Uterus (tissue), 4 donors: ENCODE results near the gene SLC41A3. TPM values are rescaled to one million over a fixed set of nuclear protein-coding genes. Genes with fewer than 3 reads are reported as not detected.
"Not testable (repeated sequence)": the region's sequence is repeated elsewhere in the genome, so short reads cannot be mapped to it uniquely, and the experiment has no call there.

Experiments
- DNase-seq, 2 donors: peaks; one replicate each; pipeline ENCODE4 v3.0.0-alpha.2; 2019 to 2020
- H3K27ac ChIP-seq, 2 donors: fragments of 200-600 bp; sonication (generic); 1 replicate in 1 of 2; 2 replicates in 1 of 2; pipeline ENCODE4 v1.5.1; 2016 to 2018
- H3K27me3 ChIP-seq, 2 donors: fragments of 200-600 bp; sonication (generic); one replicate each; pipeline ENCODE4 v1.5.1; 2018 to 2019; ENCODE audit warnings: control low read depth in 1 of 2
- H3K36me3 ChIP-seq, 2 donors: fragments of 200-600 bp; sonication (generic); one replicate each; pipeline ENCODE4 v1.5.1; 2019; ENCODE audit warnings: control low read depth in 1 of 2
- H3K4me1 ChIP-seq, 2 donors: fragments of 200-600 bp; sonication (generic); one replicate each; pipeline ENCODE4 v1.5.1; 2018 to 2019; ENCODE audit warnings: control low read depth in 1 of 2
- H3K4me3 ChIP-seq, 2 donors: fragments of 200-600 bp; sonication (generic); 1 replicate in 1 of 2; 2 replicates in 1 of 2; pipeline ENCODE4 v1.5.1; 2018 to 2019; ENCODE audit warnings: mild to moderate bottlenecking in 1 of 2
- H3K9me3 ChIP-seq, 2 donors: fragments of 200-600 bp; sonication (generic); one replicate each; pipeline ENCODE4 v1.5.1; 2019; ENCODE audit warnings: control low read depth in 1 of 2
- POLR2A ChIP-seq, 2 donors: fragments of 450-650 bp; IDR thresholded peaks; one replicate each; pipeline ENCODE4 v1.6.1; 2016; ENCODE audit warnings: antibody characterized with exemption in 2 of 2, mild to moderate bottlenecking in 1 of 2, moderate library complexity in 1 of 2
- intact Hi-C: fragments of 100-400 bp; cut with DNase I; formaldehyde crosslinking; loops from one replicate; pipeline ENCODE4 v1.15.1; 2023; ENCODE audit warnings: low total_unique reads
- total RNA-seq, 4 donors: library from RNA; depleted of rRNA in 3 of 4; stranded (reverse); fragments of >200 nt in 3 of 4; gene quantifications; one replicate each; pipeline versions ENCODE4 v1.1.0 to v1.2.4, GENCODE V29; 2014 to 2023
- TF ChIP-seq, protein P1 (sequence below), 4 experiments: fragments of 200-600 bp in 2 of 4; fragments of 450-650 bp in 2 of 4; sonication (generic) in 2 of 4; IDR thresholded peaks; one replicate each; pipeline ENCODE4 v1.5.1; 2016 to 2019; ENCODE audit warnings: antibody characterized with exemption in 4 of 4, mild to moderate bottlenecking in 2 of 4, moderate library complexity in 1 of 4
- donor health status: DM: yes; HTN: yes; CAD: no.

SLC41A3 gene
- total RNA-seq, 4 donors from 2014 or later: 65.9 to 94.9 (median 77.4) TPM

- Histone ChIP-seq H3K9me3 (no peaks in the 10 kb centered on the region), H3K4me1 (no peaks in the 10 kb centered on the region), H3K27ac (no peak overlapping the region), H3K36me3 (no peaks in the 10 kb centered on the region), H3K27me3 (no peaks in the 10 kb centered on the region), H3K4me3 (no peak overlapping the region)
- intact Hi-C loops: no loop called here
- TF ChIP-seq POLR2A (IDR thresholded peaks at IDR 0.05): no peak
- TF ChIP-seq, protein P1, sequence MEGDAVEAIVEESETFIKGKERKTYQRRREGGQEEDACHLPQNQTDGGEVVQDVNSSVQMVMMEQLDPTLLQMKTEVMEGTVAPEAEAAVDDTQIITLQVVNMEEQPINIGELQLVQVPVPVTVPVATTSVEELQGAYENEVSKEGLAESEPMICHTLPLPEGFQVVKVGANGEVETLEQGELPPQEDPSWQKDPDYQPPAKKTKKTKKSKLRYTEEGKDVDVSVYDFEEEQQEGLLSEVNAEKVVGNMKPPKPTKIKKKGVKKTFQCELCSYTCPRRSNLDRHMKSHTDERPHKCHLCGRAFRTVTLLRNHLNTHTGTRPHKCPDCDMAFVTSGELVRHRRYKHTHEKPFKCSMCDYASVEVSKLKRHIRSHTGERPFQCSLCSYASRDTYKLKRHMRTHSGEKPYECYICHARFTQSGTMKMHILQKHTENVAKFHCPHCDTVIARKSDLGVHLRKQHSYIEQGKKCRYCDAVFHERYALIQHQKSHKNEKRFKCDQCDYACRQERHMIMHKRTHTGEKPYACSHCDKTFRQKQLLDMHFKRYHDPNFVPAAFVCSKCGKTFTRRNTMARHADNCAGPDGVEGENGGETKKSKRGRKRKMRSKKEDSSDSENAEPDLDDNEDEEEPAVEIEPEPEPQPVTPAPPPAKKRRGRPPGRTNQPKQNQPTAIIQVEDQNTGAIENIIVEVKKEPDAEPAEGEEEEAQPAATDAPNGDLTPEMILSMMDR (IDR thresholded peaks at IDR 0.05): no peak
- DNase-seq: no peak
Measured at GRCh38 chr3:126100269-126100633, 16.3 kb upstream of the SLC41A3 start.

GRCh38 chr3:126098391-126098858 lies 14.5 kb upstream of the SLC41A3 start:
- Histone ChIP-seq H3K4me3 (no peak overlapping the region), H3K27me3 (no peaks in the 10 kb centered on the region), H3K36me3 (no peaks in the 10 kb centered on the region), H3K4me1 (no peaks in the 10 kb centered on the region), H3K9me3 (no peaks in the 10 kb centered on the region), H3K27ac (no peak overlapping the region)
- DNase-seq: no peak
- TF ChIP-seq POLR2A (IDR thresholded peaks at IDR 0.05): no peak
- TF ChIP-seq, protein P1 (IDR thresholded peaks at IDR 0.05): no peak
- intact Hi-C loops: no loop called here

GRCh38 chr3:126097801-126098200 lies 13.9 kb upstream of the SLC41A3 start:
- TF ChIP-seq, protein P1 (IDR thresholded peaks at IDR 0.05): no peak
- TF ChIP-seq POLR2A (IDR thresholded peaks at IDR 0.05): no peak
- intact Hi-C loops: no loop called here
- Histone ChIP-seq H3K4me3 (no peak overlapping the region), H3K27ac (no peak overlapping the region), H3K36me3 (no peaks in the 10 kb centered on the region), H3K27me3 (no peaks in the 10 kb centered on the region), H3K9me3 (no peaks in the 10 kb centered on the region), H3K4me1 (no peaks in the 10 kb centered on the region)
- no peak for DNase-seq

GRCh38 chr3:126096274-126096673 lies 12.3 kb upstream of the SLC41A3 start:
- DNase-seq, H3K4me1 ChIP-seq, H3K36me3 ChIP-seq, H3K27me3 ChIP-seq, H3K9me3 ChIP-seq, H3K27ac ChIP-seq, H3K4me3 ChIP-seq, intact Hi-C loops: not testable (repeated sequence)

- H3K27me3 ChIP-seq, DNase-seq, intact Hi-C loops, H3K4me1 ChIP-seq, H3K4me3 ChIP-seq, H3K27ac ChIP-seq, H3K36me3 ChIP-seq, H3K9me3 ChIP-seq: not testable (repeated sequence)
Measured at GRCh38 chr3:126092128-126092527, 8.2 kb upstream of the SLC41A3 start.

- intact Hi-C loops: no loop called here
- Histone ChIP-seq H3K4me3 (no peak overlapping the region), H3K27me3 (no peaks in the 10 kb centered on the region), H3K9me3 (no peaks in the 10 kb centered on the region), H3K36me3 (no peaks in the 10 kb centered on the region), H3K27ac (no peak overlapping the region), H3K4me1 (peaks cover 0 to 5% of the 10 kb centered on the region in 2 donors)
- TF ChIP-seq, protein P1 (IDR thresholded peaks at IDR 0.05): no peak
- no peak for DNase-seq
Measured at GRCh38 chr3:126087552-126088175, 3.7 kb upstream of the SLC41A3 start.
